ENCODE data around the gene LIN7A. TPM values are rescaled to one million over a fixed set of nuclear protein-coding genes. Genes with fewer than 3 reads are reported as not detected.

Gene LIN7A
- total and polyA plus RNA-seq, 2 experiments from 2014 or later, result 3.0 to 10.3 TPM

GRCh38 chr12:80814453-80814852 lies 123.3 kb downstream of the LIN7A start:
- TF ChIP-seq, protein P1, sequence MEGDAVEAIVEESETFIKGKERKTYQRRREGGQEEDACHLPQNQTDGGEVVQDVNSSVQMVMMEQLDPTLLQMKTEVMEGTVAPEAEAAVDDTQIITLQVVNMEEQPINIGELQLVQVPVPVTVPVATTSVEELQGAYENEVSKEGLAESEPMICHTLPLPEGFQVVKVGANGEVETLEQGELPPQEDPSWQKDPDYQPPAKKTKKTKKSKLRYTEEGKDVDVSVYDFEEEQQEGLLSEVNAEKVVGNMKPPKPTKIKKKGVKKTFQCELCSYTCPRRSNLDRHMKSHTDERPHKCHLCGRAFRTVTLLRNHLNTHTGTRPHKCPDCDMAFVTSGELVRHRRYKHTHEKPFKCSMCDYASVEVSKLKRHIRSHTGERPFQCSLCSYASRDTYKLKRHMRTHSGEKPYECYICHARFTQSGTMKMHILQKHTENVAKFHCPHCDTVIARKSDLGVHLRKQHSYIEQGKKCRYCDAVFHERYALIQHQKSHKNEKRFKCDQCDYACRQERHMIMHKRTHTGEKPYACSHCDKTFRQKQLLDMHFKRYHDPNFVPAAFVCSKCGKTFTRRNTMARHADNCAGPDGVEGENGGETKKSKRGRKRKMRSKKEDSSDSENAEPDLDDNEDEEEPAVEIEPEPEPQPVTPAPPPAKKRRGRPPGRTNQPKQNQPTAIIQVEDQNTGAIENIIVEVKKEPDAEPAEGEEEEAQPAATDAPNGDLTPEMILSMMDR (IDR thresholded peaks at IDR 0.05; ENCODE audit: low read depth, low read length), result no peak
- no peak overlapping the region for H3K4me3 ChIP-seq

GRCh38 chr12:80813820-80814219 lies 123.9 kb downstream of the LIN7A start:
- no peak for DNase-seq (ENCODE audit: low read depth in 1 of 2, low spot score in 1 of 2)
- TF ChIP-seq, protein P1 (IDR thresholded peaks at IDR 0.05; ENCODE audit: low read depth, low read length), result no peak
- Histone ChIP-seq H3K4me1 (ENCODE audit: low read depth) (no peaks in the 10 kb centered on the region), H3K27ac (no peak overlapping the region), H3K27me3 (no peaks in the 10 kb centered on the region), H3K36me3 (no peaks in the 10 kb centered on the region), H3K9me3 (ENCODE audit: low read depth) (no peaks in the 10 kb centered on the region), H3K4me3 (no peak overlapping the region)

More at GRCh38 chr12:80814453-80814852, 123.3 kb downstream of the LIN7A start:
- Histone ChIP-seq H3K27me3 (no peaks in the 10 kb centered on the region), H3K4me1 (ENCODE audit: low read depth) (no peaks in the 10 kb centered on the region), H3K36me3 (no peaks in the 10 kb centered on the region), H3K9me3 (ENCODE audit: low read depth) (no peaks in the 10 kb centered on the region), H3K27ac (no peak overlapping the region)
- no peak for DNase-seq (ENCODE audit: low read depth in 1 of 2, low spot score in 1 of 2)

DNA sequence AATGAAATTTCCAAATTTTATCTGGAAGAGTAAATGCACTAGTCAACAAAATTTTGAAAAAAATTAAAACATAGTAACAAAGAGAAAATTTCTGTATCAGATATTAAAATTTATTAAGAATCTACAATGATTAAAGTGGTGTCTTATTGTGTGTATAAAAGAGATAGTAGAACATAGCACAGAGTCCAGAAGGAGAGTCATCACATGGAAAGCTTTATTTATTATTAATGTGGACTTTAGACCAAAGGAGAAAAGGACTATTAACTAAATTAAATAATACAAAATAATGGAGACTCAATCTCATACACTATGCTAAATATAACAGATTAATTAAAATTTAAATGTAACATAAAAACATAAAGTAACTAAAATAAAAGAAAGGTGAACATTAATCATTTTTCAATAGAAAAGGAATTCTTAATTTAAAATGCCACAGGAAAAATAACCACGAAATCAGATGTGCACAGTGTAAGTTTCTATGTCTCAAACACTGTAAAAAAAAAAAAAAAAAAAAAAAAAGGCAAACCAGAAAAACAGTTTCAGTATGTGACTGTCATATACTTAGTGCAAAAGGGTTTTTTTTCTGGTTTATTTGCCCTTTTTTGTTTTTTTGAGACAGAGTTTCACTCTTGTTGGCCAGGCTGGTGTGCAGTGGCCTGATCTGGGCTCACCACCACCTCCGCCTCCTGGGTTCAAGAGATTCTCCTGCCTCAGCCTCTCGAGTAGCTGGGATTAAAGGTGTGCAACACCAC lies 125.6 kb downstream of the LIN7A start:
- Histone ChIP-seq H3K36me3 (no peaks in the 10 kb centered on the region), H3K27me3 (no peaks in the 10 kb centered on the region), H3K4me1 (ENCODE audit: low read depth) (no peaks in the 10 kb centered on the region), H3K9me3 (ENCODE audit: low read depth) (no peaks in the 10 kb centered on the region), H3K27ac (no peak overlapping the region), H3K4me3 (no peak overlapping the region)
- TF ChIP-seq, protein P1 (IDR thresholded peaks at IDR 0.05; ENCODE audit: low read depth, low read length), result no peak
- no peak for DNase-seq (ENCODE audit: low read depth in 1 of 2, low spot score in 1 of 2)

DNA sequence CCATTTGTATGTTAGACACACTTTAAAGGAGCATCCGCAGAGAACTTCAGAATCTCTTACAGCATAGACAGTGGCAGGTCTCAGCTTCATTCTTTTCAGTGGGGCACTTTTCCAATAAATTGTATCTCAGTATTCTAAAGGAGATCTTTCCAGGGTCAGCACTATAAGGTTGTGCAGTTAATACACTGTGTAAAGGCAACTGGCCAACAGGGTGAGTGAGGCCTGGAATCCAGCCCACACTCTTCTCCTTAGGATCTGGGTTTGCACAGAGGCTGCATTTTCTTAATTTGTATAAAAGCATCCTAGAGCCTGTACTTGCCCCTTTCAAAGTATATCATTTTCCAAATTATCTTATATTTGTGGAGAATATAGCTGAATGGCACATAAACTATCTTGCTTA lies 126.9 kb downstream of the LIN7A start:
- peak in 1 of 2 donors; percentile 10 for DNase-seq (ENCODE audit: low read depth in 1 of 2, low spot score in 1 of 2)
- no peak overlapping the region for H3K4me3 ChIP-seq
- no peaks in the 10 kb centered on the region for H3K9me3 ChIP-seq (ENCODE audit: low read depth)
- no peaks in the 10 kb centered on the region for H3K36me3 ChIP-seq
- no peaks in the 10 kb centered on the region for H3K4me1 ChIP-seq (ENCODE audit: low read depth)
- H3K27ac ChIP-seq, result no peak overlapping the region
- H3K27me3 ChIP-seq, result no peaks in the 10 kb centered on the region
- TF ChIP-seq, protein P1 (IDR thresholded peaks at IDR 0.05; ENCODE audit: low read depth, low read length), result no peak

DNA sequence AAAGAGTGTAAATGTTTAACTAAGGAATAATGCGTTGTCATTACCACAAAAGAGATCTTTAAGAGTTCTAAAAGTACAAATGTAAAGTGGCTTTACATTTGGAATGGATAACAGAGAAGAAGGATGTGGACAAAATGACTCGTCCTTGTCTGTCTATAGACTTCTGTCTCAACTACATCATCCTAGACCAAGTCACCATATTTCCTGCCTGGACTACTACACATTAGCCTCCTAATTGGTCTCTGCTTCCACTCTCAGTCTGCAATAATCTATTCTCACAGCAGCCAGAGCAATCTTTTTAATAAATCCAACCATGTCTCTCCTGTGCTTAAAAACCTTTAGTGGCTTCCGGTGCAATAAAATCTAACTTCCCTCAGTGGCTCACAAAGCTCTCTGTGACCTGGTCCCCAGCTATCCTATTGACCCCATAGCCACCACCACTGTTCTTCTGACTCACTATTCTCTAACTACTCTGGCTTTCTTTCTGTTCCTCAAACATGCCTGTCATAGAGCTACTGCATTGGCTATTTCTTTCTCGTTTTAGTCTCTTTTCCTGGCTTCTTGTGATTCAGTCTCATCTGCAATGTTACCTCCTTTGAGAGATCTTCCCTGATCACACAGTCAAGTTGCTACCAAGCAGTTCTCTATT lies 130.0 kb downstream of the LIN7A start:
- Histone ChIP-seq H3K27ac (no peak overlapping the region), H3K27me3 (no peaks in the 10 kb centered on the region), H3K4me3 (no peak overlapping the region), H3K9me3 (ENCODE audit: low read depth) (no peaks in the 10 kb centered on the region), H3K36me3 (no peaks in the 10 kb centered on the region), H3K4me1 (ENCODE audit: low read depth) (no peaks in the 10 kb centered on the region)
- TF ChIP-seq, protein P1 (IDR thresholded peaks at IDR 0.05; ENCODE audit: low read depth, low read length), result no peak
- DNase-seq (ENCODE audit: low read depth in 1 of 2, low spot score in 1 of 2), result no peak

Measured in cardiac muscle cell (in vitro differentiated cells and primary cell).